PC-9 (cell line): ENCODE measurements around the gene MUCL3. TPM values are rescaled to one million over a fixed set of nuclear protein-coding genes. Genes with fewer than 3 reads are reported as not detected.
"Not testable (repeated sequence)": the region's sequence is repeated elsewhere in the genome, so short reads cannot be mapped to it uniquely, and the experiment has no call there.

Experiments
- BruUV-seq: library from RNA; stranded (reverse); fragments of 400-500 nt; replicated peaks from 2 replicates; lab custom pipeline; 2021; lab: Mats Ljungman, UMichigan
- CTCF ChIA-PET: fragments of 300-600 bp; sonication (Branson Sonifier 250); formaldehyde crosslinking; loops from one replicate; lab custom pipeline; 2022; ENCODE audit warnings: antibody characterized with exemption; lab: Charles Lee
- POLR2A ChIA-PET: fragments of 300-600 bp; sonication (Branson Sonifier 250); formaldehyde crosslinking; loops from one replicate; lab custom pipeline; 2022; ENCODE audit warnings: antibody characterized with exemption; ENCODE audit not compliant: unreplicated experiment; lab: Charles Lee
- DNase-seq, 2 experiments: peaks; one replicate each; pipeline versions ENCODE4 v3.0.0 to v3.0.0-alpha.2; 2015 to 2022; ENCODE audit warnings: mixed read lengths in 1 of 2
- H2AFZ ChIP-seq: fragments of 200-600 bp; sonication (generic); 2 replicates; pipeline ENCODE4 v1.8.1; 2017; ENCODE audit warnings: antibody characterized with exemption
- H3F3A ChIP-seq: fragments of 200-600 bp; sonication (generic); 2 replicates; pipeline ENCODE4 v1.8.1; 2017; ENCODE audit warnings: antibody characterized with exemption, mild to moderate bottlenecking, low read depth; ENCODE audit not compliant: insufficient read depth
- H3K27ac ChIP-seq: fragments of 200-600 bp; sonication (generic); 2 replicates; pipeline ENCODE4 v1.6.1; 2016; ENCODE audit warnings: mixed run types
- H3K27me3 ChIP-seq: fragments of 200-600 bp; sonication (generic); 2 replicates; pipeline ENCODE4 v1.6.1; 2016; ENCODE audit warnings: low read depth, mixed run types; ENCODE audit not compliant: insufficient read depth
- H3K36me3 ChIP-seq: fragments of 200-600 bp; sonication (generic); 2 replicates; pipeline ENCODE4 v1.6.1; 2016; ENCODE audit warnings: low read depth, mixed run types
- H3K4me1 ChIP-seq: fragments of 200-600 bp; sonication (generic); replicated peaks from 2 replicates; pipeline ENCODE4 v1.6.1; 2016; ENCODE audit warnings: mixed run types; ENCODE audit not compliant: insufficient read depth
- H3K4me2 ChIP-seq: fragments of 200-600 bp; sonication (generic); 2 replicates; pipeline ENCODE4 v1.6.1; 2017; ENCODE audit warnings: mixed run types
- H3K4me3 ChIP-seq: fragments of 200-600 bp; sonication (generic); 2 replicates; pipeline ENCODE4 v1.6.1; 2016; ENCODE audit warnings: mixed run types
- H3K79me2 ChIP-seq: fragments of 200-600 bp; sonication (generic); 2 replicates; pipeline ENCODE4 v1.6.1; 2017; ENCODE audit warnings: low read depth, mixed run types
- H3K9me2 ChIP-seq: fragments of 200-600 bp; sonication (generic); 2 replicates; pipeline ENCODE4 v1.8.1; 2017; ENCODE audit warnings: mild to moderate bottlenecking; ENCODE audit not compliant: insufficient read depth
- H3K9me3 ChIP-seq: fragments of 200-600 bp; sonication (generic); 2 replicates; pipeline ENCODE4 v1.8.1; 2016; ENCODE audit warnings: low read depth; ENCODE audit not compliant: insufficient read depth
- H4K20me1 ChIP-seq: fragments of 200-600 bp; sonication (generic); 2 replicates; pipeline ENCODE4 v1.8.1; 2017; ENCODE audit not compliant: insufficient read depth
- EZH2 ChIP-seq: fragments of 200-600 bp; sonication (generic); IDR thresholded peaks from 2 replicates; pipeline ENCODE4 v1.8.0; 2017; ENCODE audit warnings: antibody characterized with exemption, low read depth
- intact Hi-C: fragments of 100-400 bp; cut with micrococcal nuclease; formaldehyde crosslinking; loops from one replicate; pipeline ENCODE4 v1.10.0; 2022; ENCODE audit not compliant: unreplicated experiment
- total RNA-seq: library from RNA; stranded (reverse); gene quantifications from 2 replicates; pipeline ENCODE4 v1.2.3, GENCODE V29; 2021
- TF ChIP-seq, protein P1 (sequence below): fragments of 200-600 bp; sonication (generic); conservative IDR thresholded peaks from 2 replicates; pipeline ENCODE4 v1.6.1; 2017; ENCODE audit warnings: mixed run types, antibody characterized with exemption, mild to moderate bottlenecking, moderate library complexity

MUCL3 gene
- total RNA-seq, 1 experiment from 2014 or later: not detected

DNA sequence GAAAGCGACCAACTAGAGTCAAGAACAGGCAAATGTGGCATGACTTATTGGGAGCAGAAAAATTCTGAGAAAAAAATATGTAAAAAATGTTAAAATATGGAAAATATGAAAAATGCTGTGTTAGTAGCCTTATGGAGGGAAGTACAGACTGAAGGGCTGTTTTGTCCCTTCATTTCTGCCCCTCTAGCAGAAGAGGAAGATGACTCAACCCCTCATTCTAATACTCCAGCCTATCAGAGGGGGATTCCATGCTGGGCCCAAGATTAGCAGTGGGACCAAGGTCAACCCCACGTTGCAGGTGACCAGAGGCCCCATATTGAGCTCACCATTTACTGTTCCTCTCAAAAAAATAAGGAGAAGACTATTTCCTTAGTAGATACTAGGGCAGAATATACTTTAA, 51.1 kb downstream of the MUCL3 start:
- TF ChIP-seq, protein P1, sequence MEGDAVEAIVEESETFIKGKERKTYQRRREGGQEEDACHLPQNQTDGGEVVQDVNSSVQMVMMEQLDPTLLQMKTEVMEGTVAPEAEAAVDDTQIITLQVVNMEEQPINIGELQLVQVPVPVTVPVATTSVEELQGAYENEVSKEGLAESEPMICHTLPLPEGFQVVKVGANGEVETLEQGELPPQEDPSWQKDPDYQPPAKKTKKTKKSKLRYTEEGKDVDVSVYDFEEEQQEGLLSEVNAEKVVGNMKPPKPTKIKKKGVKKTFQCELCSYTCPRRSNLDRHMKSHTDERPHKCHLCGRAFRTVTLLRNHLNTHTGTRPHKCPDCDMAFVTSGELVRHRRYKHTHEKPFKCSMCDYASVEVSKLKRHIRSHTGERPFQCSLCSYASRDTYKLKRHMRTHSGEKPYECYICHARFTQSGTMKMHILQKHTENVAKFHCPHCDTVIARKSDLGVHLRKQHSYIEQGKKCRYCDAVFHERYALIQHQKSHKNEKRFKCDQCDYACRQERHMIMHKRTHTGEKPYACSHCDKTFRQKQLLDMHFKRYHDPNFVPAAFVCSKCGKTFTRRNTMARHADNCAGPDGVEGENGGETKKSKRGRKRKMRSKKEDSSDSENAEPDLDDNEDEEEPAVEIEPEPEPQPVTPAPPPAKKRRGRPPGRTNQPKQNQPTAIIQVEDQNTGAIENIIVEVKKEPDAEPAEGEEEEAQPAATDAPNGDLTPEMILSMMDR: no peak
- no peak for TF ChIP-seq EZH2
- Histone ChIP-seq H3K79me2 (no peaks in the 10 kb centered on the region), H3K4me1 (peaks cover 6% of the 10 kb centered on the region; the same call in 1 of the 2 replicates), H4K20me1 (no peaks in the 10 kb centered on the region), H3K36me3 (no peaks in the 10 kb centered on the region), H3K9me2 (no peaks in the 10 kb centered on the region), H3K27ac (no peak overlapping the region), H3K9me3 (no peaks in the 10 kb centered on the region), H2AFZ (no peak overlapping the region), H3K4me3 (no peak overlapping the region), H3F3A (no peaks in the 10 kb centered on the region; the same call in 1 of the 2 replicates), H3K4me2 (no peak overlapping the region), H3K27me3 (no peaks in the 10 kb centered on the region)
- ChIA-PET POLR2A (no interaction called here), CTCF (interaction anchor here (0.7 kb wide), 1 partner anchor 232 kb away, joined by 7 read pairs; no protein-coding TSS in a partner anchor)
- no TSS peak for BruUV-seq
- no peak for DNase-seq
- intact Hi-C loops: no loop called here

DNA sequence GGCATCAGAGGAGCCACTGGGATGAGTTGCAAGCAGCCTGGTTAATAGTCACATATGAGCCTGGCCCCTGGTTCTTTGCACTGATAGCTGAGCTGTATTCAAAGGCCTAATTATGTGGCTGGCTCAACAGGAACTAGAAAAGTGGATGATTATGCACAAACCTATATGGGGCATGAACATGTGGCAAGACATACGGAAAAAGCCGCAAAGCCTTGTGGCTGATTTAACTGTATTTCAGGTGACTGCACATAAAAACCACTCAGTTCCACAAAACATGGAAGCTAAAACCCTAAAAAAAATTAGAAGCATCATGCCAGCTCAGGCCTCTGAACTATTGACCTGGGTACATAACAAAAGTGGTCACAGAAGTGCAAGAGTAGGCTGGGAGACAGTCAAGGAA, 56.5 kb downstream of the MUCL3 start:
- DNase-seq: no peak
- Histone ChIP-seq H3K79me2 (no peaks in the 10 kb centered on the region), H3K27me3 (no peaks in the 10 kb centered on the region), H3K4me3 (no peak overlapping the region), H3K4me1 (peaks cover 20% of the 10 kb centered on the region), H3K9me2 (no peaks in the 10 kb centered on the region), H3F3A (peaks cover 27% of the 10 kb centered on the region), H4K20me1 (no peaks in the 10 kb centered on the region), H3K9me3 (no peaks in the 10 kb centered on the region), H2AFZ (no peak overlapping the region), H3K36me3 (no peaks in the 10 kb centered on the region), H3K27ac (no peak overlapping the region), H3K4me2 (no peak overlapping the region)
- ChIA-PET POLR2A (no interaction called here), CTCF (no interaction called here)
- no TSS peak for BruUV-seq
- intact Hi-C loops: no loop called here
- TF ChIP-seq, protein P1: no peak

DNA sequence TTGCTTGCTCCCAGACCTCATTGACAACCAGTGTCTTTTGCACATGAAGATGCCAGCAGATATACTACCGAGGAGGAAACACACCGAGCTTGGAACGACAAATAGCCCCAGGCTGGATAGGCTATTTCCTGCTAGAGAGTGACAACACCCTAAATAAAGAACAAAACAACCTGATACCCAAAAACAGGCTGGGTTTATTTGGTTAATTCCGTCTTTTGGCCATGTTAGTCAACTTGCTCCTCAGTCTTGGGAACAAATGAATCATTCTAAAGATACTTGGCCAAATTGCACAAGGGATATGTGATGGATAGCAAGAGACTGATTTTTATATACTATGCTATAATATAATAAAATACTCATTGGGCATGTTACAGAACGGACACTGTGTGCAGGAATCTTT, 58.0 kb downstream of the MUCL3 start:
- peak; percentile 48 to 96 for DNase-seq

DNA sequence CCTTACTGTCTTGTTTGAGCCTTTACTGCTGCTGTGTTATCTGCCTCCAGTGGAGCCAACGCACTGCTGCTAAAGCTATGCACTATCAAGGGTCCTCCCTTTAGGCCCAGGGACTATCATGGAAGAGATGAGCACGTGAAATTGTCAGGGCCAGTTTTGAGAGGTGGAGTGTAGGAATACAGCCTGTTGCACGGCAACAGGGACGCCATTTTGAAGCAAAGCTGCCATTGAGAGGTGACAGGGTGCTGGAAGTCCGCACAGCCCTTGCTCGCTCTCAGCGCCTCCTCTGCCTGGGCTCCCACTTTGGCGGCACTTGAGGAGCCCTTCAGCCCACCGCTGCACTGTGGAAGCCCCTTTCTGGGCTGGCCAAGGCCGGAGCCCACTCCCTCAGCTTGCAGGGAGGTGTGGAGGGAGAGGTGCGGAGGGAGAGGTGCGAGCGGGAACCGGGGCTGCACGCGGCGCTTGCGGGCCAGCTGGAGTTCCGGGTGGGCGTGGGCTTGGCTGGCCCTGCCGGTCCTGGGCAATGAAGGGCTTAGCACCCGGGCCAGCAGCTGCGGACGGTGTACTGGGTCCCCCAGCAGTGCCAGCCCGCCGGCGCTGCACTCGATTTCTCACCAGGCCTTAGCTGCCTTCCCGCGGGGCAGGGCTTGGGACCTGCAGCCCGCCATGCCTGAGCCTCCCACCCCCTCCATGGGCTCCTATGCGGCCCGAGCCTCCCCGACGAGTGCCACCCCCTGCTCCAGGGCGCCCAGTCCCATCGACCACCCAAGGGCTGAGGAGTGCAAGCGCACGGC, 59.5 kb downstream of the MUCL3 start:
- BruUV-seq, H3K36me3 ChIP-seq, intact Hi-C loops, H3K79me2 ChIP-seq, H2AFZ ChIP-seq, H4K20me1 ChIP-seq, H3K4me3 ChIP-seq, POLR2A ChIA-PET, H3K27ac ChIP-seq, DNase-seq, H3K27me3 ChIP-seq, H3K9me2 ChIP-seq, H3K9me3 ChIP-seq, H3K4me2 ChIP-seq: not testable (repeated sequence)
- Histone ChIP-seq H3K4me1 (peaks cover 36% of the 10 kb centered on the region), H3F3A (peaks cover 41% of the 10 kb centered on the region)
- CTCF ChIA-PET: interaction anchor here (0.8 kb wide), 1 partner anchor 42 kb away, joined by 22 read pairs; no protein-coding TSS in a partner anchor

More for the DNA sequence above, 58.0 kb downstream of the MUCL3 start:
- ChIA-PET POLR2A (no interaction called here), CTCF (interaction anchor here (1.0 kb wide), 1 partner anchor 56 kb away, joined by 3 read pairs; no protein-coding TSS in a partner anchor)
- no peaks in the 10 kb centered on the region for H3K79me2 ChIP-seq
- intact Hi-C loops: no loop called here
- no peaks in the 10 kb centered on the region for H3K36me3 ChIP-seq
- H4K20me1 ChIP-seq: no peaks in the 10 kb centered on the region
- peak overlapping the region; percentile 42 for H3K27ac ChIP-seq
- no peaks in the 10 kb centered on the region for H3K9me3 ChIP-seq
- BruUV-seq: no TSS peak
- H2AFZ ChIP-seq: no peak overlapping the region
- no peaks in the 10 kb centered on the region for H3K27me3 ChIP-seq
- H3K4me1 ChIP-seq: peaks cover 21% of the 10 kb centered on the region
- TF ChIP-seq EZH2: no peak
- TF ChIP-seq, protein P1: no peak
- peaks cover 28% of the 10 kb centered on the region for H3F3A ChIP-seq
- no peaks in the 10 kb centered on the region for H3K9me2 ChIP-seq
- H3K4me3 ChIP-seq: no peak overlapping the region
- H3K4me2 ChIP-seq: peak overlapping the region; percentile 38
